Endodermal cell (in vitro differentiated cells): Measurements from ENCODE around the gene MAMSTR. TPM values are rescaled to one million over a fixed set of nuclear protein-coding genes. Genes with fewer than 3 reads are reported as not detected.

Experiments
- DNase-seq: peaks from one replicate; pipeline ENCODE4 v3.0.0-alpha.2; 2017
- H3K27ac ChIP-seq: 2 replicates; pipeline ENCODE4 v1.5.1; 2013; ENCODE audit warnings: mild to moderate bottlenecking, low read depth, low read length, moderate library complexity
- H3K27me3 ChIP-seq: 2 replicates; pipeline ENCODE4 v1.6.1; 2013; ENCODE audit warnings: mild to moderate bottlenecking, low read length, moderate library complexity; ENCODE audit not compliant: insufficient read depth, control insufficient read depth, poor library complexity, severe bottlenecking
- H3K36me3 ChIP-seq: 2 replicates; pipeline ENCODE4 v1.7.0; 2013; ENCODE audit warnings: mild to moderate bottlenecking, low read length, moderate library complexity; ENCODE audit not compliant: control insufficient read depth, insufficient read depth
- H3K4me1 ChIP-seq: one replicate; pipeline ENCODE4 v1.7.0; 2013; ENCODE audit warnings: low read length; ENCODE audit not compliant: control insufficient read depth, insufficient read depth
- H3K4me3 ChIP-seq: 2 replicates; pipeline ENCODE4 v1.5.1; 2013; ENCODE audit warnings: mild to moderate bottlenecking, low read length, moderate library complexity
- H3K9ac ChIP-seq: 2 replicates; pipeline ENCODE4 v1.6.1; 2013; ENCODE audit warnings: mild to moderate bottlenecking, low read length, moderate library complexity; ENCODE audit not compliant: poor library complexity, severe bottlenecking; ENCODE audit errors: extremely low read depth
- H3K9me3 ChIP-seq: 2 replicates; pipeline ENCODE4 v1.6.1; 2013; ENCODE audit warnings: mild to moderate bottlenecking, low read length, moderate library complexity; ENCODE audit not compliant: control insufficient read depth
- H3K27ac Mint-ChIP-seq: 2 replicates; pipeline ENCODE4 v1.8.0; 2020; ENCODE audit warnings: mixed read lengths
- H3K27me3 Mint-ChIP-seq: 2 replicates; pipeline ENCODE4 v1.8.0; 2021; ENCODE audit warnings: mild to moderate bottlenecking, mixed read lengths; ENCODE audit not compliant: insufficient read depth
- H3K36me3 Mint-ChIP-seq: 2 replicates; pipeline ENCODE4 v1.8.0; 2020; ENCODE audit warnings: low read depth, mixed read lengths
- H3K4me1 Mint-ChIP-seq: 2 replicates; pipeline ENCODE4 v1.8.0; 2020; ENCODE audit warnings: mixed read lengths
- H3K4me3 Mint-ChIP-seq: 2 replicates; pipeline ENCODE4 v1.8.0; 2020; ENCODE audit warnings: mild to moderate bottlenecking, moderate library complexity, mixed read lengths
- H3K9me3 Mint-ChIP-seq: 2 replicates; pipeline ENCODE4 v1.8.0; 2020; ENCODE audit warnings: mild to moderate bottlenecking, mixed read lengths
- WGBS, 2 experiments: methylation state at CpG; one replicate each; pipeline versions ENCODE4 v1.1.5 to v1.1.7; 2013; ENCODE audit warnings: missing lambda C conversion rate in 2 of 2, mixed read lengths in 1 of 2; ENCODE audit not compliant: insufficient coverage in 1 of 2, insufficient read length in 1 of 2; 5-methylcytosine and 5-hydroxymethylcytosine counted together
- total RNA-seq, 2 donors: library from RNA; stranded (reverse); fragmentation: NEBNext Ultra II Directional in 1 of 2; extraction: Animal tissue kit (Norgen Biotek cat#: 25700) in 1 of 2; gene quantifications; 2 replicates in 1 of 2; 3 replicates in 1 of 2; pipeline ENCODE4 v1.2.1, GENCODE V29; 2021
- TF ChIP-seq, protein P1 (sequence below): fragments of 200-600 bp; sonication (generic); conservative IDR thresholded peaks from 2 replicates; pipeline ENCODE4 v1.5.0; 2021; ENCODE audit warnings: antibody characterized with exemption, mild to moderate bottlenecking

The MAMSTR gene
- total RNA-seq, 2 donors from 2014 or later, result 1.9 to 2.3 TPM

DNA sequence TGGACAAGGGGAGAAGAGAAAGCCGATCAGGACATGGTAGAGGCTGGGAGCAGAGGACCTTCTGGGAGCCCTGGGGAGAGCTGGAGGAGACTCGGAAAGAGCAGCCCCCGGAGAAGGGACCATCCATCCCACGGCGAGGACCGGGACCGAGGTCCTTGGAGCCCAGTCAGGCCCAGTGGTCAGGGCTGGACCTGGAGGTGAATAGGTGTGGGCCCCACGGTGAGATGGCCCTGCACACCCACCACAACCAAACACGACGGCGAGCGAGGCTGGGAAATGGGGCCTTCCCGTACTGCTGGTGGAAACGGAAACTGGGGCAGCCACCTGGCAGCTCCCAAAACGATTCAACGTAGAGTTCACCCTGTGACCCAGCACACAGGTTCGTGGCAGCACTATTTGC is 43.0 kb downstream of the MAMSTR start:
- no peak for DNase-seq

DNA sequence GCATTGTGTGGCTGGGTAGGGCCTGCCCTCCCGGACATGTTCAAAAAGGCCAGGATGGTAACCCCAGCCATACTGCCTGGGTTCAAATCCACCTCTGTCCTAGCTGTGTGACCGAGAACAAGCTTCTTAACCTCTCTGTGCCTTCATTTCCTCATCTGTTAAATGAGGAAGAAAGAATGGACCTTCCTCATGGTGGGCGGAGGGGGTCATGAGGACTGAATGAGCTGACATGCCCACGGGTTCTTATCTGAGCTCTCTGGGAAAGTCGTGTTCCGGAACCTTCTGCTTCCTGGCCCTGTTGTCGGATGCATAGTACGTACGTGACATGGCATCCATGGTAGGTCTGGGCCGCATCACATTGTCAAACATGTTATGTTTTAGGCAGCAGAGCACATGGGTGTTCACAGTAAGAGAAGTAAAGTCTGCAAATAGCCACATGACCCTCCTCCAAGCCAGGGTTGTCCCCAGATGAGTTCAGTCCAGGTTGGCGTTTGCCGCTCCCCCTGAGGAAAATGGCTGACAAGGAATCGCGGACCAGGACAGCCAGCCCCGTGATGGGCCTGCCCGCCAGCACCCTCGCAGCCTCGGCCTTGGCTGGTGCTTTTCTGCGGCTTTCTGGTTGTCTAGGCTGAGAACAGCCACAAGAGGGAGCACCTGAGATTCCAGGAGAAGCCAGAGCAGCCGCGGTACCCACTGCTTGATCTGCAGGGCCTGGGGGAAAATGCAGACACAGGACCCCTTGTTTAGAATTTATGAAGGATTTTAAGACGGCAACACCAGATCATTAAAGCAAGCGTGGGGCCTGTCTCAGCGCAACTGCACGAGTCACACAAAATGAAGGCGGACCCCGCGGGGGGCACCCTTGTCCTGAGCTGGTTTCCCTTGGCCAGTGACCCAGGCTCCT is 44.4 kb downstream of the MAMSTR start:
- Histone ChIP-seq H3K9ac (no peak overlapping the region), H3K27me3 (no peaks in the 10 kb centered on the region), H3K36me3 (no peaks in the 10 kb centered on the region), H3K27ac (no peak overlapping the region), H3K9me3 (no peaks in the 10 kb centered on the region), H3K4me1 (no peaks in the 10 kb centered on the region), H3K4me3 (no peak overlapping the region)
- H3K4me1 Mint-ChIP-seq, result peaks cover 10% of the 10 kb centered on the region
- WGBS, 2 experiments, result 43 to 46% methylated on average over 19 to 28 of the region's 28 CpGs
- H3K27me3 Mint-ChIP-seq, result peaks cover 17% of the 10 kb centered on the region
- H3K36me3 Mint-ChIP-seq, result no peaks in the 10 kb centered on the region
- peak; percentile 96 for DNase-seq
- no peaks in the 10 kb centered on the region for H3K9me3 Mint-ChIP-seq
- H3K27ac Mint-ChIP-seq, result no peak overlapping the region
- TF ChIP-seq, protein P1, sequence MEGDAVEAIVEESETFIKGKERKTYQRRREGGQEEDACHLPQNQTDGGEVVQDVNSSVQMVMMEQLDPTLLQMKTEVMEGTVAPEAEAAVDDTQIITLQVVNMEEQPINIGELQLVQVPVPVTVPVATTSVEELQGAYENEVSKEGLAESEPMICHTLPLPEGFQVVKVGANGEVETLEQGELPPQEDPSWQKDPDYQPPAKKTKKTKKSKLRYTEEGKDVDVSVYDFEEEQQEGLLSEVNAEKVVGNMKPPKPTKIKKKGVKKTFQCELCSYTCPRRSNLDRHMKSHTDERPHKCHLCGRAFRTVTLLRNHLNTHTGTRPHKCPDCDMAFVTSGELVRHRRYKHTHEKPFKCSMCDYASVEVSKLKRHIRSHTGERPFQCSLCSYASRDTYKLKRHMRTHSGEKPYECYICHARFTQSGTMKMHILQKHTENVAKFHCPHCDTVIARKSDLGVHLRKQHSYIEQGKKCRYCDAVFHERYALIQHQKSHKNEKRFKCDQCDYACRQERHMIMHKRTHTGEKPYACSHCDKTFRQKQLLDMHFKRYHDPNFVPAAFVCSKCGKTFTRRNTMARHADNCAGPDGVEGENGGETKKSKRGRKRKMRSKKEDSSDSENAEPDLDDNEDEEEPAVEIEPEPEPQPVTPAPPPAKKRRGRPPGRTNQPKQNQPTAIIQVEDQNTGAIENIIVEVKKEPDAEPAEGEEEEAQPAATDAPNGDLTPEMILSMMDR, result peak; percentile 92
- H3K4me3 Mint-ChIP-seq, result no peak overlapping the region

More for the DNA sequence above, 43.0 kb downstream of the MAMSTR start:
- no peaks in the 10 kb centered on the region for H3K36me3 ChIP-seq
- Mint-ChIP-seq H3K36me3 (no peaks in the 10 kb centered on the region), H3K4me1 (peaks cover 10% of the 10 kb centered on the region), H3K4me3 (no peak overlapping the region), H3K9me3 (no peaks in the 10 kb centered on the region), H3K27me3 (peaks cover 17% of the 10 kb centered on the region), H3K27ac (no peak overlapping the region)
- no peaks in the 10 kb centered on the region for H3K4me1 ChIP-seq
- no peak overlapping the region for H3K4me3 ChIP-seq
- no peak overlapping the region for H3K9ac ChIP-seq
- no peaks in the 10 kb centered on the region for H3K9me3 ChIP-seq
- H3K27ac ChIP-seq, result no peak overlapping the region
- TF ChIP-seq, protein P1, result no peak
- H3K27me3 ChIP-seq, result no peaks in the 10 kb centered on the region
- 93 to 95% methylated on average over 16 to 17 of the region's 17 CpGs for WGBS, 2 experiments

GRCh38 chr19:48674216-48674809 is 45.2 kb downstream of the MAMSTR start:
- DNase-seq, result peak; percentile 75
- TF ChIP-seq, protein P1, result no peak
- H3K9me3 ChIP-seq, result no peaks in the 10 kb centered on the region
- no peaks in the 10 kb centered on the region for H3K4me1 ChIP-seq
- H3K36me3 ChIP-seq, result no peaks in the 10 kb centered on the region
- H3K4me3 Mint-ChIP-seq, result no peak overlapping the region
- H3K4me1 Mint-ChIP-seq, result peaks cover 10% of the 10 kb centered on the region
- 64 to 84% methylated on average over 9 to 19 of the region's 19 CpGs for WGBS, 2 experiments
- no peak overlapping the region for H3K27ac Mint-ChIP-seq
- no peaks in the 10 kb centered on the region for H3K27me3 ChIP-seq
- no peaks in the 10 kb centered on the region for H3K36me3 Mint-ChIP-seq
- H3K9me3 Mint-ChIP-seq, result no peaks in the 10 kb centered on the region
- no peak overlapping the region for H3K4me3 ChIP-seq
- peaks cover 17% of the 10 kb centered on the region for H3K27me3 Mint-ChIP-seq
- H3K27ac ChIP-seq, result no peak overlapping the region
- no peak overlapping the region for H3K9ac ChIP-seq
